Measurements from ENCODE around the gene CTCF.

The CTCF gene

GRCh38 chr16:67598527-67598926 is 36.2 kb downstream of the CTCF start:
- Histone ChIP-seq H3K36me3 (ENCODE audit: insufficient read depth, low read length) (no peaks in the 10 kb centered on the region), H2AFZ (ENCODE audit: low read length, unreplicated experiment) (no peak overlapping the region), H3K27me3 (ENCODE audit: insufficient read depth, low read length) (no peaks in the 10 kb centered on the region), H3K27ac (ENCODE audit: low read depth, low read length) (no peak overlapping the region), H3K4me1 (ENCODE audit: control insufficient read depth, insufficient read depth, low read length, unreplicated experiment) (peaks cover 15% of the 10 kb centered on the region), H3K79me2 (ENCODE audit: control insufficient read depth, insufficient read depth, low read length, unreplicated experiment) (peaks cover 32% of the 10 kb centered on the region), H3K4me3 (ENCODE audit: low read depth, low read length) (no peak overlapping the region)

- no peaks in the 10 kb centered on the region for H3K27me3 ChIP-seq (ENCODE audit: insufficient read depth, low read length)
- peaks cover 13% of the 10 kb centered on the region for H3K79me2 ChIP-seq (ENCODE audit: control insufficient read depth, insufficient read depth, low read length, unreplicated experiment)
- no peaks in the 10 kb centered on the region for H3K4me1 ChIP-seq (ENCODE audit: control insufficient read depth, insufficient read depth, low read length, unreplicated experiment)
- no peaks in the 10 kb centered on the region for H3K36me3 ChIP-seq (ENCODE audit: insufficient read depth, low read length)
- H2AFZ ChIP-seq (ENCODE audit: low read length, unreplicated experiment): no peak overlapping the region
- no peak overlapping the region for H3K4me3 ChIP-seq (ENCODE audit: low read depth, low read length)
- H3K27ac ChIP-seq (ENCODE audit: low read depth, low read length): no peak overlapping the region
These were observed 43.3 kb downstream of the CTCF start for GRCh38 chr16:67605641-67606040.

- no peak overlapping the region for H3K4me3 ChIP-seq (ENCODE audit: low read depth, low read length)
- H3K79me2 ChIP-seq (ENCODE audit: control insufficient read depth, insufficient read depth, low read length, unreplicated experiment): peaks cover 9% of the 10 kb centered on the region
- no peak overlapping the region for H2AFZ ChIP-seq (ENCODE audit: low read length, unreplicated experiment)
- H3K36me3 ChIP-seq (ENCODE audit: insufficient read depth, low read length): peaks cover 6% of the 10 kb centered on the region; the same call in 1 of the 2 replicates
- H3K27me3 ChIP-seq (ENCODE audit: insufficient read depth, low read length): no peaks in the 10 kb centered on the region
- no peak overlapping the region for H3K27ac ChIP-seq (ENCODE audit: low read depth, low read length)
- H3K4me1 ChIP-seq (ENCODE audit: control insufficient read depth, insufficient read depth, low read length, unreplicated experiment): no peaks in the 10 kb centered on the region
These were observed 44.3 kb downstream of the CTCF start for GRCh38 chr16:67606632-67607031.

- Histone ChIP-seq H3K36me3 (ENCODE audit: insufficient read depth, low read length) (peaks cover 16% of the 10 kb centered on the region; the same call in 1 of the 2 replicates), H3K4me1 (ENCODE audit: control insufficient read depth, insufficient read depth, low read length, unreplicated experiment) (no peaks in the 10 kb centered on the region), H3K79me2 (ENCODE audit: control insufficient read depth, insufficient read depth, low read length, unreplicated experiment) (peaks cover 5% of the 10 kb centered on the region), H3K4me3 (ENCODE audit: low read depth, low read length) (no peak overlapping the region), H3K27ac (ENCODE audit: low read depth, low read length) (no peak overlapping the region), H3K27me3 (ENCODE audit: insufficient read depth, low read length) (no peaks in the 10 kb centered on the region), H2AFZ (ENCODE audit: low read length, unreplicated experiment) (no peak overlapping the region)
These were observed 46.0 kb downstream of the CTCF start for GRCh38 chr16:67608364-67608763.

- H2AFZ ChIP-seq (ENCODE audit: low read length, unreplicated experiment): no peak overlapping the region
- no peaks in the 10 kb centered on the region for H3K27me3 ChIP-seq (ENCODE audit: insufficient read depth, low read length)
- H3K4me3 ChIP-seq (ENCODE audit: low read depth, low read length): no peak overlapping the region
- no peak overlapping the region for H3K27ac ChIP-seq (ENCODE audit: low read depth, low read length)
- H3K79me2 ChIP-seq (ENCODE audit: control insufficient read depth, insufficient read depth, low read length, unreplicated experiment): peaks cover 3% of the 10 kb centered on the region
- H3K4me1 ChIP-seq (ENCODE audit: control insufficient read depth, insufficient read depth, low read length, unreplicated experiment): no peaks in the 10 kb centered on the region
- peaks cover 20% of the 10 kb centered on the region; the same call in 1 of the 2 replicates for H3K36me3 ChIP-seq (ENCODE audit: insufficient read depth, low read length)
These were observed 51.5 kb downstream of the CTCF start for GRCh38 chr16:67613808-67614207.

GRCh38 chr16:67628216-67628615 is 65.9 kb downstream of the CTCF start:
- Histone ChIP-seq H3K36me3 (ENCODE audit: insufficient read depth, low read length) (peaks cover 6% of the 10 kb centered on the region; the same call in 1 of the 2 replicates), H3K79me2 (ENCODE audit: control insufficient read depth, insufficient read depth, low read length, unreplicated experiment) (no peaks in the 10 kb centered on the region), H3K4me1 (ENCODE audit: control insufficient read depth, insufficient read depth, low read length, unreplicated experiment) (no peaks in the 10 kb centered on the region), H3K27me3 (ENCODE audit: insufficient read depth, low read length) (no peaks in the 10 kb centered on the region), H2AFZ (ENCODE audit: low read length, unreplicated experiment) (no peak overlapping the region), H3K27ac (ENCODE audit: low read depth, low read length) (no peak overlapping the region), H3K4me3 (ENCODE audit: low read depth, low read length) (no peak overlapping the region)

GRCh38 chr16:67632415-67633172 is 70.3 kb downstream of the CTCF start:
- Histone ChIP-seq H3K27me3 (ENCODE audit: insufficient read depth, low read length) (no peaks in the 10 kb centered on the region), H3K4me3 (ENCODE audit: low read depth, low read length) (no peak overlapping the region), H3K79me2 (ENCODE audit: control insufficient read depth, insufficient read depth, low read length, unreplicated experiment) (no peaks in the 10 kb centered on the region), H2AFZ (ENCODE audit: low read length, unreplicated experiment) (no peak overlapping the region), H3K27ac (ENCODE audit: low read depth, low read length) (no peak overlapping the region), H3K4me1 (ENCODE audit: control insufficient read depth, insufficient read depth, low read length, unreplicated experiment) (no peaks in the 10 kb centered on the region), H3K36me3 (ENCODE audit: insufficient read depth, low read length) (peaks cover under 1% of the 10 kb centered on the region; the same call in 1 of the 2 replicates)

- Histone ChIP-seq H3K4me1 (ENCODE audit: control insufficient read depth, insufficient read depth, low read length, unreplicated experiment) (no peaks in the 10 kb centered on the region), H3K27ac (ENCODE audit: low read depth, low read length) (no peak overlapping the region), H3K36me3 (ENCODE audit: insufficient read depth, low read length) (peaks cover 7% of the 10 kb centered on the region; the same call in 1 of the 2 replicates), H2AFZ (ENCODE audit: low read length, unreplicated experiment) (no peak overlapping the region), H3K27me3 (ENCODE audit: insufficient read depth, low read length) (no peaks in the 10 kb centered on the region), H3K79me2 (ENCODE audit: control insufficient read depth, insufficient read depth, low read length, unreplicated experiment) (no peaks in the 10 kb centered on the region), H3K4me3 (ENCODE audit: low read depth, low read length) (no peak overlapping the region)
These were observed 74.4 kb downstream of the CTCF start for GRCh38 chr16:67636713-67637112.

GRCh38 chr16:67637625-67638024 is 75.3 kb downstream of the CTCF start:
- H3K36me3 ChIP-seq (ENCODE audit: insufficient read depth, low read length): peaks cover 7% of the 10 kb centered on the region; the same call in 1 of the 2 replicates

DNA sequence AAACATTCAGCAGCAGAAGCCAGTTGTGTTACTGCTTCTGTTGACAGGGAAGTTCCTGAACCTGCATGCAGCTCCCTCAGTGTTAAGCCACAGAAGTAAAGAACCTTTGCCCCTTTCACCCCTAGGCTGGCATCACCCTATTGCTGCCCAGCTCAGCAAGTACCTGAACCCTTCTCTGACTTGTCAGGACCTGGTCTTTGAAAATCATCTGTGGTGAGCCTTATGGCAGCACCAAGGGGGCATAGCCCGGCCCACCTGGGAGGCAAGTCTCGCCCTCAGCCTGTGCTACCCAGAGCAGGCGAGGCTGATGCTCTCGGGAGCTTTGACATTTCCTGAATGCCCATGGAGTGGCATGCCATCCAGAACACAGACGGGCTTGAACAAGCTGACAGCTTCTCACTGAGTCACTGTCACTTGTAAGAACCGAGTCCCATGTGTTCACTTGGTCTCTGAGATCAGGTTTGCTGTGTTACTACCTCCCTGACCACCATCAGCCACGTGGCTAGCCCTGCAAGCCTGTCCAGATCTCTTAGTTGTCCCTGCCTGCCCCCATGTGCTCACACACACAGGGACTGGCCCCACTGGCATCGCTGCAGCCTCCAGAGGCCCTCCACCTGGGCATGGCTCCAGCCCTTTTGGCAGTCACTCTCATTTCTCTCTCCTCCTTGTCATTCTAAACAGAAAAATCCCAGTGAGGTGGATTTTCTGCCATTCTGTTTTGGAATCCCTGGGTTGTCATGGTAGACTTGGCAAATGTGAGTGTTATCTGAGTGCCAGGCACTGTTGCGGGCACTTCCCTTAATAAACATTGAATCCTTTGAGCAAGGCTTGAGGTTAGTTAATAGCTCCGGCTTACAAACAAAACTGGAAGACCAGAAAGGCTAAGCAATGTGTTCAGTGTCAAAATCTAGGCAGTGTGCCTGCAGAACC is 79.7 kb downstream of the CTCF start:
- Histone ChIP-seq H3K4me3 (ENCODE audit: low read depth, low read length) (no peak overlapping the region), H3K36me3 (ENCODE audit: insufficient read depth, low read length) (peaks cover 7% of the 10 kb centered on the region; the same call in 1 of the 2 replicates), H2AFZ (ENCODE audit: low read length, unreplicated experiment) (no peak overlapping the region), H3K79me2 (ENCODE audit: control insufficient read depth, insufficient read depth, low read length, unreplicated experiment) (no peaks in the 10 kb centered on the region), H3K27ac (ENCODE audit: low read depth, low read length) (no peak overlapping the region), H3K4me1 (ENCODE audit: control insufficient read depth, insufficient read depth, low read length, unreplicated experiment) (no peaks in the 10 kb centered on the region), H3K27me3 (ENCODE audit: insufficient read depth, low read length) (peaks cover 24% of the 10 kb centered on the region)

More at GRCh38 chr16:67637625-67638024, 75.3 kb downstream of the CTCF start:
- H3K4me3 ChIP-seq (ENCODE audit: low read depth, low read length): no peak overlapping the region
- H3K27ac ChIP-seq (ENCODE audit: low read depth, low read length): no peak overlapping the region
- H2AFZ ChIP-seq (ENCODE audit: low read length, unreplicated experiment): no peak overlapping the region
- no peaks in the 10 kb centered on the region for H3K79me2 ChIP-seq (ENCODE audit: control insufficient read depth, insufficient read depth, low read length, unreplicated experiment)
- no peaks in the 10 kb centered on the region for H3K27me3 ChIP-seq (ENCODE audit: insufficient read depth, low read length)
- no peaks in the 10 kb centered on the region for H3K4me1 ChIP-seq (ENCODE audit: control insufficient read depth, insufficient read depth, low read length, unreplicated experiment)

All from ACC112 (cell line).